Body of pancreas (tissue), 4 donors: ENCODE data around the gene SLC22A14.

ENCODE experiments used
- POLR2A ChIP-seq, 3 donors: fragments of 450-650 bp; IDR thresholded peaks; one replicate each; pipeline ENCODE4 v1.6.1; 2016; ENCODE audit warnings: antibody characterized with exemption in 3 of 3, mild to moderate bottlenecking in 2 of 3
- TF ChIP-seq, protein P1 (sequence below), 7 experiments: fragments of 450-650 bp in 4 of 7; fragments of 200-600 bp in 3 of 7; sonication (generic) in 3 of 7; IDR thresholded peaks; one replicate each; pipeline ENCODE4 v1.5.1; 2016 to 2019; ENCODE audit warnings: antibody characterized with exemption in 7 of 7

GRCh38 chr3:38365469-38366062, 83.5 kb downstream of the SLC22A14 start:
- TF ChIP-seq POLR2A (IDR thresholded peaks at IDR 0.05): no peak
- TF ChIP-seq, protein P1, sequence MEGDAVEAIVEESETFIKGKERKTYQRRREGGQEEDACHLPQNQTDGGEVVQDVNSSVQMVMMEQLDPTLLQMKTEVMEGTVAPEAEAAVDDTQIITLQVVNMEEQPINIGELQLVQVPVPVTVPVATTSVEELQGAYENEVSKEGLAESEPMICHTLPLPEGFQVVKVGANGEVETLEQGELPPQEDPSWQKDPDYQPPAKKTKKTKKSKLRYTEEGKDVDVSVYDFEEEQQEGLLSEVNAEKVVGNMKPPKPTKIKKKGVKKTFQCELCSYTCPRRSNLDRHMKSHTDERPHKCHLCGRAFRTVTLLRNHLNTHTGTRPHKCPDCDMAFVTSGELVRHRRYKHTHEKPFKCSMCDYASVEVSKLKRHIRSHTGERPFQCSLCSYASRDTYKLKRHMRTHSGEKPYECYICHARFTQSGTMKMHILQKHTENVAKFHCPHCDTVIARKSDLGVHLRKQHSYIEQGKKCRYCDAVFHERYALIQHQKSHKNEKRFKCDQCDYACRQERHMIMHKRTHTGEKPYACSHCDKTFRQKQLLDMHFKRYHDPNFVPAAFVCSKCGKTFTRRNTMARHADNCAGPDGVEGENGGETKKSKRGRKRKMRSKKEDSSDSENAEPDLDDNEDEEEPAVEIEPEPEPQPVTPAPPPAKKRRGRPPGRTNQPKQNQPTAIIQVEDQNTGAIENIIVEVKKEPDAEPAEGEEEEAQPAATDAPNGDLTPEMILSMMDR (IDR thresholded peaks at IDR 0.05): no peak
